HCT116 (cell line): ENCODE measurements around the gene LAMTOR1. TPM values are rescaled to one million over a fixed set of nuclear protein-coding genes. Genes with fewer than 3 reads are reported as not detected.

ENCODE experiments used
- ATAC-seq: fragments of 200-7000 bp; cut with Tn5 transposase; 2 replicates; pipeline ENCODE4 v1.9.1; 2020; ENCODE audit warnings: mild to moderate bottlenecking, moderate library complexity
- BruUV-seq: library from RNA; stranded (reverse); fragments of 400-500 nt; replicated peaks from 2 replicates; lab custom pipeline; 2021; lab: Mats Ljungman, UMichigan
- CTCF ChIA-PET: fragments of 300-600 bp; sonication (Branson Sonifier 250); formaldehyde crosslinking; loops from one replicate; lab custom pipeline; 2021; ENCODE audit warnings: antibody characterized with exemption; lab: Charles Lee
- POLR2A ChIA-PET: fragments of 300-600, 350-600 bp; sonication (Branson Sonifier 250); formaldehyde crosslinking; loops from one replicate; lab custom pipeline; 2021; ENCODE audit warnings: antibody characterized with exemption; lab: Charles Lee
- RAD21 ChIA-PET, 2 experiments: fragments of 300-600 bp; sonication (Branson Sonifier 250); formaldehyde crosslinking; loops; one replicate each; lab custom pipeline; 2023; ENCODE audit warnings: low total read pairs in 2 of 2; ENCODE audit not compliant: uncharacterized antibody in 2 of 2, unreplicated experiment in 2 of 2, low non-redundant PET in 1 of 2; lab: Charles Lee
- DNase-seq: peaks from one replicate; pipeline ENCODE4 v3.0.0-alpha.2; 2010; ENCODE audit warnings: low read depth, low spot score
- H2AFZ ChIP-seq: fragments of 200-600 bp; shearing (Covaris generic), sonication (generic); 2 replicates; pipeline ENCODE4 v1.6.1; 2017; ENCODE audit warnings: low read depth, mixed run types, mixed read lengths, antibody characterized with exemption, low read length; ENCODE audit not compliant: poor library complexity, severe bottlenecking
- H3K27ac ChIP-seq: 2 replicates; pipeline ENCODE4 v1.5.1; 2012; ENCODE audit warnings: low read depth, low read length
- H3K27me3 ChIP-seq: fragments of 200-600 bp; sonication (generic); 2 replicates; pipeline ENCODE4 v1.6.1; 2016; ENCODE audit warnings: mixed run types, low read length, mixed read lengths; ENCODE audit not compliant: insufficient read depth
- H3K36me3 ChIP-seq, 2 experiments: fragments of 200-500 bp in 1 of 2; fragments of 200-600 bp in 1 of 2; sonication (Bioruptor generic) in 1 of 2; sonication (generic) in 1 of 2; 2 replicates each; pipeline versions ENCODE4 v1.5.1 to v1.6.1; 2014 to 2016; ENCODE audit warnings: low read length in 2 of 2, inconsistent platforms in 1 of 2, mixed read lengths in 1 of 2, mixed run types in 1 of 2; ENCODE audit not compliant: insufficient read depth in 2 of 2, control insufficient read depth in 1 of 2
- H3K4me1 ChIP-seq, 2 experiments: fragments of 200-600 bp in 1 of 2; sonication (generic) in 1 of 2; 2 replicates each; pipeline versions ENCODE4 v1.5.1 to v1.6.1; 2012 to 2017; ENCODE audit warnings: low read length in 2 of 2, inconsistent platforms in 1 of 2, mild to moderate bottlenecking in 1 of 2, mixed read lengths in 1 of 2, mixed run types in 1 of 2, moderate library complexity in 1 of 2; ENCODE audit not compliant: insufficient read depth in 2 of 2, control insufficient read depth in 1 of 2
- H3K4me2 ChIP-seq: fragments of 200-600 bp; sonication (generic); 2 replicates; pipeline ENCODE4 v1.6.1; 2017; ENCODE audit warnings: mixed run types, low read length, mixed read lengths
- H3K4me3 ChIP-seq, 2 experiments: fragments of 200-600 bp in 1 of 2; sonication (generic) in 1 of 2; replicated peaks in 1 of 2; 2 replicates each; pipeline ENCODE4 v1.5.1; 2011 to 2016; ENCODE audit warnings: low read length in 2 of 2, control low read depth in 1 of 2, low read depth in 1 of 2, mild to moderate bottlenecking in 1 of 2, mixed read lengths in 1 of 2, mixed run types in 1 of 2
- H3K79me2 ChIP-seq: fragments of 200-600 bp; sonication (generic); 2 replicates; pipeline ENCODE4 v1.6.1; 2017; ENCODE audit warnings: mild to moderate bottlenecking, mixed run types, low read length, moderate library complexity, mixed read lengths; ENCODE audit not compliant: insufficient read depth
- H3K9ac ChIP-seq: fragments of 200-600 bp; sonication (generic); 2 replicates; pipeline ENCODE4 v1.6.1; 2016; ENCODE audit warnings: low read length, mixed read lengths
- H3K9me2 ChIP-seq: fragments of 200-600 bp; sonication (generic), shearing (Covaris generic); 2 replicates; pipeline ENCODE4 v1.6.1; 2017; ENCODE audit warnings: mixed run types, mild to moderate bottlenecking, moderate library complexity; ENCODE audit not compliant: insufficient read depth
- H3K9me3 ChIP-seq, 2 experiments: fragments of 200-500 bp in 1 of 2; fragments of 200-600 bp in 1 of 2; sonication (Bioruptor generic) in 1 of 2; sonication (generic) in 1 of 2; 2 replicates each; pipeline ENCODE4 v1.6.1; 2014 to 2017; ENCODE audit warnings: low read length in 2 of 2, mixed read lengths in 2 of 2, inconsistent platforms in 1 of 2, low read depth in 1 of 2, mild to moderate bottlenecking in 1 of 2, mixed run types in 1 of 2, moderate library complexity in 1 of 2; ENCODE audit not compliant: control insufficient read depth in 1 of 2, insufficient read depth in 1 of 2
- H4K20me1 ChIP-seq: fragments of 200-600 bp; sonication (generic), shearing (Covaris generic); 2 replicates; pipeline ENCODE4 v1.6.1; 2017; ENCODE audit warnings: mixed run types, mild to moderate bottlenecking, moderate library complexity; ENCODE audit not compliant: insufficient read depth
- CEBPB ChIP-seq: IDR thresholded peaks from 2 replicates; pipeline ENCODE4 v1.6.1; 2012; ENCODE audit warnings: low read depth
- REST ChIP-seq: IDR thresholded peaks from 2 replicates; pipeline ENCODE4 v1.6.1; 2012; ENCODE audit warnings: low read depth
- ZBTB33 ChIP-seq: IDR thresholded peaks from 2 replicates; pipeline ENCODE4 v1.6.1; 2011; ENCODE audit warnings: mild to moderate bottlenecking, low read length, moderate library complexity; ENCODE audit not compliant: insufficient replicate concordance; ENCODE audit errors: extremely low read depth
- intact Hi-C: fragments of 100-400 bp; cut with micrococcal nuclease; formaldehyde crosslinking; loops from 2 replicates; pipeline ENCODE4 v1.10.0; 2022
- total RNA-seq: library from RNA; stranded (reverse); gene quantifications from one replicate; pipeline ENCODE4 v1.2.1, GENCODE V29; 2021; ENCODE audit not compliant: unreplicated experiment

LAMTOR1 gene
- total RNA-seq, 1 experiment from 2014 or later, result 63.9 TPM

- intact Hi-C loops, result no loop called here
- no peak overlapping the region for H3K4me3 ChIP-seq
- H3K27me3 ChIP-seq, result no peaks in the 10 kb centered on the region
- H3K27ac ChIP-seq, result no peak overlapping the region
- DNase-seq, result no peak
- H3K9ac ChIP-seq, result no peak overlapping the region
- no peaks in the 10 kb centered on the region for H3K9me2 ChIP-seq
- no peaks in the 10 kb centered on the region for H3K36me3 ChIP-seq
- ChIA-PET POLR2A (no interaction called here), CTCF (no interaction called here), RAD21 (no interaction called here)
- H3K4me1 ChIP-seq, result peaks cover 0 to 5% of the 10 kb centered on the region in 2 experiments; a peak in 1 of 4 replicates
- no peak for TF ChIP-seq ZBTB33
- TF ChIP-seq REST, result no peak
- TF ChIP-seq CEBPB, result no peak
- no peak overlapping the region for H2AFZ ChIP-seq
- no peak overlapping the region for H3K4me2 ChIP-seq
- no peaks in the 10 kb centered on the region for H4K20me1 ChIP-seq
- BruUV-seq, result no TSS peak
- no peak for ATAC-seq
- H3K79me2 ChIP-seq, result no peaks in the 10 kb centered on the region
- H3K9me3 ChIP-seq, result no peaks in the 10 kb centered on the region
These were observed 14.9 kb downstream of the LAMTOR1 start for GRCh38 chr11:72088076-72088808.
